Esophagus squamous epithelium (tissue), 5 donors: Measurements from ENCODE around the gene ZNF850. TPM values are rescaled to one million over a fixed set of nuclear protein-coding genes. Genes with fewer than 3 reads are reported as not detected.

Experiments
- DNase-seq: peaks from one replicate; lab custom pipeline; 2025; lab: John Stamatoyannopoulos, UW
- H3K27ac ChIP-seq, 4 donors: fragments of 200-600 bp; sonication (generic); one replicate each; pipeline ENCODE4 v1.5.1; 2016 to 2019; ENCODE audit warnings: mild to moderate bottlenecking in 1 of 4
- H3K27me3 ChIP-seq, 4 donors: fragments of 200-600 bp; sonication (generic); 1 replicate in 3 of 4; 2 replicates in 1 of 4; pipeline versions ENCODE4 v1.5.1 to v1.6.0; 2017 to 2021; ENCODE audit warnings: antibody characterized with exemption in 1 of 4
- H3K36me3 ChIP-seq, 3 donors: fragments of 200-600 bp; sonication (generic); one replicate each; pipeline ENCODE4 v1.5.1; 2016 to 2019
- H3K4me1 ChIP-seq, 3 donors: fragments of 200-600 bp; sonication (generic); one replicate each; pipeline ENCODE4 v1.5.1; 2017 to 2019
- H3K4me3 ChIP-seq, 4 donors: fragments of 200-600 bp; sonication (generic); 1 replicate in 3 of 4; 2 replicates in 1 of 4; pipeline ENCODE4 v1.5.1; 2016 to 2019; ENCODE audit warnings: mild to moderate bottlenecking in 2 of 4, moderate library complexity in 1 of 4
- H3K9me3 ChIP-seq, 3 donors: fragments of 200-600 bp; sonication (generic); one replicate each; pipeline ENCODE4 v1.5.1; 2016 to 2019
- CTCF ChIP-seq, 6 experiments: fragments of 450-650 bp in 4 of 6; fragments of 200-600 bp in 2 of 6; sonication (generic) in 2 of 6; IDR thresholded peaks; one replicate each; pipeline ENCODE4 v1.5.1; 2016 to 2019; ENCODE audit warnings: antibody characterized with exemption in 6 of 6, mild to moderate bottlenecking in 4 of 6, moderate library complexity in 4 of 6
- POLR2A ChIP-seq, 4 donors: fragments of 450-650 bp; IDR thresholded peaks; one replicate each; pipeline ENCODE4 v1.6.1; 2017; ENCODE audit warnings: antibody characterized with exemption in 4 of 4, mild to moderate bottlenecking in 4 of 4, moderate library complexity in 3 of 4
- WGBS, 2 donors: methylation state at CpG; one replicate each; pipeline ENCODE4 v1.1.5; 2018; 5-methylcytosine and 5-hydroxymethylcytosine counted together
- intact Hi-C: fragments of 100-400 bp; cut with DNase I; formaldehyde crosslinking; loops from one replicate; pipeline ENCODE4 v1.15.0; 2022
- total RNA-seq, 4 donors: library from RNA; depleted of rRNA; stranded (reverse); fragments of >200 nt; gene quantifications; one replicate each; pipeline ENCODE4 v1.1.0, GENCODE V29; 2016
- donor health status: DM: yes; HTN: yes; CAD: no.

The ZNF850 gene
- 1 to 10 TPM in 2 of 4 donors, under 1 TPM in 2; 0.15 to 5.0 (median 0.90) TPM for total RNA-seq

- Histone ChIP-seq H3K9me3 (peaks cover 0 to 45% (median 12%) of the 10 kb centered on the region in 3 donors), H3K36me3 (peaks cover 0 to under 1% (median 0%) of the 10 kb centered on the region in 3 donors), H3K4me1 (peaks cover 4 to 22% (median 8%) of the 10 kb centered on the region in 3 donors), H3K4me3 (peak within 1 kb of the TSS; percentile 63 to 95 (median 70)), H3K27ac (peak within 1 kb of the TSS; percentile 77 to 90 (median 88)), H3K27me3 (no peaks in the 10 kb centered on the region)
- DNase-seq = peak; percentile 75
- intact Hi-C loops = no loop called here
- TF ChIP-seq POLR2A (IDR thresholded peaks at IDR 0.05) = peak in 1 of 4 donors; percentile 24
- no peak for TF ChIP-seq CTCF (IDR thresholded peaks at IDR 0.05)
- WGBS, 2 donors = 0% methylated on average over 30 to 47 of the region's 57 CpGs
Measured at GRCh38 chr19:36772311-36773222, at the start of gene ZNF850. TSS of gene ZNF850 (minus strand) at chr19:36772807. CDS start at chr19:36762606, 10,201 bp downstream.

GRCh38 chr19:36821758-36822157 lies 49.2 kb upstream of the ZNF850 start:
- DNase-seq = no peak
- TF ChIP-seq POLR2A (IDR thresholded peaks at IDR 0.05) = no peak
- no peak for TF ChIP-seq CTCF (IDR thresholded peaks at IDR 0.05)
- WGBS, 2 donors = 91 to 95% methylated on average over 5 of the region's 5 CpGs
- peaks cover 20 to 100% (median 96%) of the 10 kb centered on the region in 3 donors for H3K9me3 ChIP-seq
- no peaks in the 10 kb centered on the region for H3K27me3 ChIP-seq
- intact Hi-C loops = no loop called here
- H3K36me3 ChIP-seq = peaks cover 19 to 100% (median 28%) of the 10 kb centered on the region in 3 donors
- no peak overlapping the region for H3K27ac ChIP-seq
- H3K4me3 ChIP-seq = no peak overlapping the region
- no peaks in the 10 kb centered on the region for H3K4me1 ChIP-seq

- no peak overlapping the region for H3K4me3 ChIP-seq
- H3K36me3 ChIP-seq = peaks cover 19 to 100% (median 25%) of the 10 kb centered on the region in 3 donors
- DNase-seq = no peak
- no peak overlapping the region for H3K27ac ChIP-seq
- no peaks in the 10 kb centered on the region for H3K27me3 ChIP-seq
- 95 to 96% methylated on average over 7 of the region's 7 CpGs for WGBS, 2 donors
- TF ChIP-seq POLR2A (IDR thresholded peaks at IDR 0.05) (no peak), CTCF (IDR thresholded peaks at IDR 0.05) (no peak)
- intact Hi-C loops = no loop called here
- no peaks in the 10 kb centered on the region for H3K4me1 ChIP-seq
- H3K9me3 ChIP-seq = peaks cover 24 to 100% (median 98%) of the 10 kb centered on the region in 3 donors
Measured at GRCh38 chr19:36819130-36819630, 46.6 kb upstream of the ZNF850 start.

- intact Hi-C loops = no loop called here
- no peak overlapping the region for H3K4me3 ChIP-seq
- H3K27me3 ChIP-seq = no peaks in the 10 kb centered on the region
- peaks cover 0 to 98% (median 82%) of the 10 kb centered on the region in 3 donors for H3K9me3 ChIP-seq
- TF ChIP-seq POLR2A (IDR thresholded peaks at IDR 0.05) = no peak
- DNase-seq = no peak
- no peaks in the 10 kb centered on the region for H3K4me1 ChIP-seq
- H3K27ac ChIP-seq = no peak overlapping the region
- peaks cover 0 to 96% (median 3%) of the 10 kb centered on the region in 3 donors for H3K36me3 ChIP-seq
Measured at GRCh38 chr19:36807029-36807428, 34.4 kb upstream of the ZNF850 start.

GRCh38 chr19:36805364-36805763 lies 32.8 kb upstream of the ZNF850 start:
- 82 to 94% methylated on average over 1 of the region's 1 CpG for WGBS, 2 donors
- Histone ChIP-seq H3K9me3 (peaks cover 0 to 98% (median 78%) of the 10 kb centered on the region in 3 donors), H3K36me3 (peaks cover 3 to 99% (median 8%) of the 10 kb centered on the region in 3 donors), H3K4me3 (no peak overlapping the region), H3K4me1 (no peaks in the 10 kb centered on the region), H3K27me3 (no peaks in the 10 kb centered on the region), H3K27ac (no peak overlapping the region)
- DNase-seq = no peak
- intact Hi-C loops = no loop called here
- TF ChIP-seq POLR2A (IDR thresholded peaks at IDR 0.05) = no peak
- peak in 1 of 6 experiments; percentile 4 for TF ChIP-seq CTCF (IDR thresholded peaks at IDR 0.05)
